ENCODE data around the gene SLC16A7. TPM values are rescaled to one million over a fixed set of nuclear protein-coding genes. Genes with fewer than 3 reads are reported as not detected.

Gene SLC16A7
- total RNA-seq, 1 experiment from 2014 or later = 2.7 TPM

DNA sequence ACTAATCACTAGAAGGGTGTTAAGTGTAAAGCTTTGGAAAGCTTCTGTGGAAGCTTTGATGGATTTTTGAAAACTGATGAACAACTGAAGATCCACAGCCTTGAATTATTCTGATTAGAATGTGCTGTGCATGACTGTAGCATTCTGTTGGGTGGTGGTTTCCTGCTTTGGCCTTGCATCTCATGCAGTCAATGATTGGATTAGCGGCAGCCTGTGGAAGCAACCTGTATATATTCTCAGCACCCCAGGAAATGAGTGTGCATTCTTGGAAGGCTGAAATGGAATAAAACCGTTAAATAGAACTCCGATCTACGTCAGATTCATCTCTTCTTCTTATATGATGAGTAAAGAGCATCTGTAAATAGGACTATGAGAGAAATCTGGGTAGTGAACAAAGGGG, 120.2 kb downstream of the SLC16A7 start:
- intact Hi-C loops (cut with micrococcal nuclease; ENCODE audit: unreplicated experiment) = no loop called here
- POLR2A ChIA-PET (ENCODE audit: unreplicated experiment) = interaction anchor here (0.5 kb wide), 1 partner anchor 27 kb away, joined by 5 read pairs; no protein-coding TSS in a partner anchor

GRCh38 chr12:59717436-59717835, 121.6 kb downstream of the SLC16A7 start:
- ChIA-PET CTCF (no interaction called here), POLR2A (ENCODE audit: unreplicated experiment) (no interaction called here)
- no peak for TF ChIP-seq EZH2 (IDR thresholded peaks at IDR 0.05; ENCODE audit: low read depth)
- TF ChIP-seq, protein P1, sequence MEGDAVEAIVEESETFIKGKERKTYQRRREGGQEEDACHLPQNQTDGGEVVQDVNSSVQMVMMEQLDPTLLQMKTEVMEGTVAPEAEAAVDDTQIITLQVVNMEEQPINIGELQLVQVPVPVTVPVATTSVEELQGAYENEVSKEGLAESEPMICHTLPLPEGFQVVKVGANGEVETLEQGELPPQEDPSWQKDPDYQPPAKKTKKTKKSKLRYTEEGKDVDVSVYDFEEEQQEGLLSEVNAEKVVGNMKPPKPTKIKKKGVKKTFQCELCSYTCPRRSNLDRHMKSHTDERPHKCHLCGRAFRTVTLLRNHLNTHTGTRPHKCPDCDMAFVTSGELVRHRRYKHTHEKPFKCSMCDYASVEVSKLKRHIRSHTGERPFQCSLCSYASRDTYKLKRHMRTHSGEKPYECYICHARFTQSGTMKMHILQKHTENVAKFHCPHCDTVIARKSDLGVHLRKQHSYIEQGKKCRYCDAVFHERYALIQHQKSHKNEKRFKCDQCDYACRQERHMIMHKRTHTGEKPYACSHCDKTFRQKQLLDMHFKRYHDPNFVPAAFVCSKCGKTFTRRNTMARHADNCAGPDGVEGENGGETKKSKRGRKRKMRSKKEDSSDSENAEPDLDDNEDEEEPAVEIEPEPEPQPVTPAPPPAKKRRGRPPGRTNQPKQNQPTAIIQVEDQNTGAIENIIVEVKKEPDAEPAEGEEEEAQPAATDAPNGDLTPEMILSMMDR (conservative IDR thresholded peaks at IDR 0.05) = no peak
- no peak for DNase-seq
- H2AFZ ChIP-seq = no peak overlapping the region
- no peaks in the 10 kb centered on the region for H3F3A ChIP-seq (ENCODE audit: insufficient read depth, low read depth)
- H3K79me2 ChIP-seq (ENCODE audit: low read depth) = no peaks in the 10 kb centered on the region
- H3K4me3 ChIP-seq = no peak overlapping the region
- BruUV-seq (replicated peaks) = no TSS peak
- no peaks in the 10 kb centered on the region for H3K36me3 ChIP-seq (ENCODE audit: low read depth)
- H3K4me2 ChIP-seq = no peak overlapping the region
- no peaks in the 10 kb centered on the region for H3K9me3 ChIP-seq (ENCODE audit: insufficient read depth, low read depth)
- intact Hi-C loops (cut with micrococcal nuclease; ENCODE audit: unreplicated experiment) = no loop called here
- H3K9me2 ChIP-seq (ENCODE audit: insufficient read depth) = no peaks in the 10 kb centered on the region
- no peaks in the 10 kb centered on the region for H4K20me1 ChIP-seq (ENCODE audit: insufficient read depth)
- no peaks in the 10 kb centered on the region for H3K27me3 ChIP-seq (ENCODE audit: insufficient read depth, low read depth)
- H3K27ac ChIP-seq = no peak overlapping the region
- no peaks in the 10 kb centered on the region for H3K4me1 ChIP-seq (replicated peaks; ENCODE audit: insufficient read depth)

More for the DNA sequence above, 120.2 kb downstream of the SLC16A7 start:
- no TSS peak for BruUV-seq (replicated peaks)
- CTCF ChIA-PET = no interaction called here
- TF ChIP-seq, protein P1 (conservative IDR thresholded peaks at IDR 0.05) = no peak
- no peaks in the 10 kb centered on the region for H3F3A ChIP-seq (ENCODE audit: insufficient read depth, low read depth)
- no peak overlapping the region for H3K4me2 ChIP-seq
- H3K36me3 ChIP-seq (ENCODE audit: low read depth) = no peaks in the 10 kb centered on the region
- no peaks in the 10 kb centered on the region for H4K20me1 ChIP-seq (ENCODE audit: insufficient read depth)
- no peaks in the 10 kb centered on the region for H3K4me1 ChIP-seq (replicated peaks; ENCODE audit: insufficient read depth)
- no peak overlapping the region for H3K4me3 ChIP-seq
- no peaks in the 10 kb centered on the region for H3K9me2 ChIP-seq (ENCODE audit: insufficient read depth)
- no peak overlapping the region for H3K27ac ChIP-seq
- H2AFZ ChIP-seq = no peak overlapping the region
- H3K27me3 ChIP-seq (ENCODE audit: insufficient read depth, low read depth) = no peaks in the 10 kb centered on the region
- DNase-seq = no peak
- no peaks in the 10 kb centered on the region for H3K9me3 ChIP-seq (ENCODE audit: insufficient read depth, low read depth)
- no peaks in the 10 kb centered on the region for H3K79me2 ChIP-seq (ENCODE audit: low read depth)

DNA sequence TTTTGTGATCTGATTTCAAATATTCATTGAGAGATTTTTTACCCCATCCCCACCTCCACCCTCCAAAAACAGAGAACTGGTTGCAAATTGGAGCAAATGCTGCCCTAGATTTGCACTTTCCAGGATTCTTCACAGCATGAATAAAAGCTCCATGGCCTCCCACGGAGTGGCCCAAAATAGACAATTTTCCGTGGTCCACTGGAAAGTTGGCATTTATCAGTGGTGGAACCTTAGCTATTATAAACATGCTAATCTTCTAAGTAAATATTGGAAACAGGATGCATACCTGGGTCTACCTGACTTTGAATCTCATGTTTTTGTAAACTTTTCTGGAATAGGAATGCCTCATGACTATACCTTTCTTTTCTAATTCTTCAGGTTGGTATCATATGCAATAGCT, 123.9 kb downstream of the SLC16A7 start:
- POLR2A ChIA-PET (ENCODE audit: unreplicated experiment) = no interaction called here
- TF ChIP-seq, protein P1 (conservative IDR thresholded peaks at IDR 0.05) = no peak
- TF ChIP-seq EZH2 (IDR thresholded peaks at IDR 0.05; ENCODE audit: low read depth) = no peak
- Histone ChIP-seq H4K20me1 (ENCODE audit: insufficient read depth) (no peaks in the 10 kb centered on the region), H3F3A (ENCODE audit: insufficient read depth, low read depth) (no peaks in the 10 kb centered on the region), H2AFZ (no peak overlapping the region), H3K9me3 (ENCODE audit: insufficient read depth, low read depth) (no peaks in the 10 kb centered on the region), H3K27ac (no peak overlapping the region), H3K4me3 (no peak overlapping the region), H3K79me2 (ENCODE audit: low read depth) (no peaks in the 10 kb centered on the region), H3K36me3 (ENCODE audit: low read depth) (no peaks in the 10 kb centered on the region), H3K27me3 (ENCODE audit: insufficient read depth, low read depth) (no peaks in the 10 kb centered on the region), H3K4me1 (replicated peaks; ENCODE audit: insufficient read depth) (no peaks in the 10 kb centered on the region), H3K4me2 (no peak overlapping the region), H3K9me2 (ENCODE audit: insufficient read depth) (no peaks in the 10 kb centered on the region)
- intact Hi-C loops (cut with micrococcal nuclease; ENCODE audit: unreplicated experiment) = no loop called here
- no TSS peak for BruUV-seq (replicated peaks)
- CTCF ChIA-PET = no interaction called here
- no peak for DNase-seq
